Fibroblast of lung (primary cell): ENCODE measurements around the gene CHDH.

Source experiments
- CTCF ChIP-seq, 2 donors: IDR thresholded peaks in 1 of 2; conservative IDR thresholded peaks in 1 of 2; 1 replicate in 1 of 2; 2 replicates in 1 of 2; pipeline ENCODE4 v1.5.1; 2011 to 2012; ENCODE audit warnings: low read length in 2 of 2, control low read depth in 1 of 2, inconsistent platforms in 1 of 2, low read depth in 1 of 2, mild to moderate bottlenecking in 1 of 2
- EZH2 ChIP-seq: IDR thresholded peaks from 2 replicates; pipeline ENCODE4 v1.5.1; 2012; ENCODE audit warnings: low read length, control low read depth, mild to moderate bottlenecking; ENCODE audit errors: missing control alignments

DNA sequence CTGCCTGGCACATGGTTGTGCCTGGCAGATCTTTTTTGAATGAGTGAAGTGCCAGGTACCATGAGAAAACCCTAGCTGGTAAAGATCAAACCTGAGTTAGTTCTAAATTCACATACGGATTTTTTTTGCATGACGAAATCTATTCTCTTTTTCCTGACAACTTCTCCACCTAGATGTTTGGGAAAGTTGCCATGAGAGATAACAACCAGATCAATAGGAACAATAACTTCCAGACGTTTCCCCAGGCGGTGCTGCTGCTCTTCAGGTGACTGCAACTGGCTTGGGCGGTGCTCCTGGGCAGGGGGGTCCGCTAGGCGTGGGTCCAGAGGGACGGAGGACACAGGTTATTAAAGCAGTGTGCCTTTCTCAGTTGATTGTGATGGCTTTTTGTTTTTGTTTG, 71.8 kb downstream of the CHDH start:
- no peak for TF ChIP-seq EZH2
- TF ChIP-seq CTCF (conservative IDR thresholded peaks at IDR 0.05 in 1 of 2, IDR thresholded peaks at IDR 0.05 in 1 of 2; ENCODE audit: low read depth in 1 of 2, low read length in 2 of 2): no peak
